Measurements from ENCODE around the gene FBXO46.

- TF ChIP-seq CTCF (IDR thresholded peaks at IDR 0.05; ENCODE audit: insufficient read depth, low read length) = no peak
- no peak for TF ChIP-seq REST (IDR thresholded peaks at IDR 0.05; ENCODE audit: insufficient replicate concordance, low read depth)
These were observed 62.3 kb downstream of the FBXO46 start for GRCh38 chr19:45668342-45668871.
